ENCODE data around the gene ZCCHC10. TPM values are rescaled to one million over a fixed set of nuclear protein-coding genes. Genes with fewer than 3 reads are reported as not detected.

Gene ZCCHC10
- total RNA-seq, 4 donors from 2014 or later = 7.0 to 29.7 (median 13.3) TPM

- H3K27ac ChIP-seq = peak overlapping the region in 1 of 4 donors; percentile 19
- no peak for TF ChIP-seq POLR2A (IDR thresholded peaks at IDR 0.05)
- TF ChIP-seq, protein P1, sequence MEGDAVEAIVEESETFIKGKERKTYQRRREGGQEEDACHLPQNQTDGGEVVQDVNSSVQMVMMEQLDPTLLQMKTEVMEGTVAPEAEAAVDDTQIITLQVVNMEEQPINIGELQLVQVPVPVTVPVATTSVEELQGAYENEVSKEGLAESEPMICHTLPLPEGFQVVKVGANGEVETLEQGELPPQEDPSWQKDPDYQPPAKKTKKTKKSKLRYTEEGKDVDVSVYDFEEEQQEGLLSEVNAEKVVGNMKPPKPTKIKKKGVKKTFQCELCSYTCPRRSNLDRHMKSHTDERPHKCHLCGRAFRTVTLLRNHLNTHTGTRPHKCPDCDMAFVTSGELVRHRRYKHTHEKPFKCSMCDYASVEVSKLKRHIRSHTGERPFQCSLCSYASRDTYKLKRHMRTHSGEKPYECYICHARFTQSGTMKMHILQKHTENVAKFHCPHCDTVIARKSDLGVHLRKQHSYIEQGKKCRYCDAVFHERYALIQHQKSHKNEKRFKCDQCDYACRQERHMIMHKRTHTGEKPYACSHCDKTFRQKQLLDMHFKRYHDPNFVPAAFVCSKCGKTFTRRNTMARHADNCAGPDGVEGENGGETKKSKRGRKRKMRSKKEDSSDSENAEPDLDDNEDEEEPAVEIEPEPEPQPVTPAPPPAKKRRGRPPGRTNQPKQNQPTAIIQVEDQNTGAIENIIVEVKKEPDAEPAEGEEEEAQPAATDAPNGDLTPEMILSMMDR (IDR thresholded peaks at IDR 0.05) = no peak
- WGBS, 2 donors = 69 to 76% methylated on average over 6 of the region's 6 CpGs
- H3K4me3 ChIP-seq = no peak overlapping the region
- intact Hi-C loops (cut with DNase I) = no loop called here
- peaks cover 0 to 43% (median 5%) of the 10 kb centered on the region in 3 donors for H3K36me3 ChIP-seq
- no peaks in the 10 kb centered on the region for H3K27me3 ChIP-seq
- H3K9me3 ChIP-seq = no peaks in the 10 kb centered on the region
- DNase-seq = no peak
- H3K4me1 ChIP-seq = peaks cover 11 to 64% (median 13%) of the 10 kb centered on the region in 3 donors
Measured at GRCh38 chr5:132953710-132954109, 72.6 kb downstream of the ZCCHC10 start.

- Histone ChIP-seq H3K36me3 (peaks cover 0 to 43% (median 5%) of the 10 kb centered on the region in 3 donors), H3K4me1 (peaks cover 11 to 66% (median 13%) of the 10 kb centered on the region in 3 donors), H3K27ac (no peak overlapping the region), H3K4me3 (no peak overlapping the region), H3K27me3 (no peaks in the 10 kb centered on the region), H3K9me3 (no peaks in the 10 kb centered on the region)
- intact Hi-C loops (cut with DNase I) = no loop called here
- WGBS, 2 donors = 94 to 97% methylated on average over 2 of the region's 2 CpGs
- no peak for DNase-seq
- TF ChIP-seq, protein P1 (IDR thresholded peaks at IDR 0.05) = no peak
- no peak for TF ChIP-seq POLR2A (IDR thresholded peaks at IDR 0.05)
Measured at GRCh38 chr5:132952829-132953228, 73.5 kb downstream of the ZCCHC10 start.

DNA sequence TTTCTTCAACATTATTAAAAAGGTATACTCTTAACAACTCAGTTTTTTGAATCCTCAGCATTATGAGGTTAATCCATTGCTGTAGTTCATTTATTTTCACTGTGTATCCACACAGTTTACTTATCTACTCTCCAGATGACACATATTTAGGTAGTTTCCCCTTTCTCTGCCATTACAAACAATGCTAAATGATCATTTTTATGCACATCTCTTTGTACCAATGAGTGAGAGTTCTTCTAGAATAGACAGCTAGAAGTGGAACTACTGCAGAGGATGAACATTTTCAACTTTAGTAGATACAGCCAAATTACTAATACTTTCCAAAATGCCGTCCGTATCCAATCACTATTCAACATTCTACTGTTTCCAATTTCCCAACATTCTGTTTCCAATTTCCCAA, 74.5 kb downstream of the ZCCHC10 start:
- H3K36me3 ChIP-seq = peaks cover 0 to 43% (median 5%) of the 10 kb centered on the region in 3 donors
- H3K27ac ChIP-seq = no peak overlapping the region
- WGBS, 2 donors = 94 to 95% methylated on average over 2 of the region's 2 CpGs
- TF ChIP-seq, protein P1 (IDR thresholded peaks at IDR 0.05) = no peak
- TF ChIP-seq POLR2A (IDR thresholded peaks at IDR 0.05) = no peak
- H3K9me3 ChIP-seq = no peaks in the 10 kb centered on the region
- intact Hi-C loops (cut with DNase I) = no loop called here
- peaks cover 11 to 64% (median 13%) of the 10 kb centered on the region in 3 donors for H3K4me1 ChIP-seq
- no peak overlapping the region for H3K4me3 ChIP-seq
- H3K27me3 ChIP-seq = no peaks in the 10 kb centered on the region
- no peak for DNase-seq

- no peaks in the 10 kb centered on the region for H3K9me3 ChIP-seq
- no peak overlapping the region for H3K4me3 ChIP-seq
- no peak for DNase-seq
- H3K27me3 ChIP-seq = no peaks in the 10 kb centered on the region
- H3K36me3 ChIP-seq = peaks cover 0 to 39% (median 0%) of the 10 kb centered on the region in 3 donors
- 60% methylated on average over 1 of the region's 2 CpGs; no CpG with 5 or more reads in 1 of the 2 donors for WGBS, 2 donors
- TF ChIP-seq, protein P1 (IDR thresholded peaks at IDR 0.05) = no peak
- TF ChIP-seq POLR2A (IDR thresholded peaks at IDR 0.05) = no peak
- no peak overlapping the region for H3K27ac ChIP-seq
- intact Hi-C loops (cut with DNase I) = no loop called here
- H3K4me1 ChIP-seq = peaks cover 11 to 50% (median 18%) of the 10 kb centered on the region in 3 donors
Measured at GRCh38 chr5:132949136-132949535, 77.2 kb downstream of the ZCCHC10 start.

DNA sequence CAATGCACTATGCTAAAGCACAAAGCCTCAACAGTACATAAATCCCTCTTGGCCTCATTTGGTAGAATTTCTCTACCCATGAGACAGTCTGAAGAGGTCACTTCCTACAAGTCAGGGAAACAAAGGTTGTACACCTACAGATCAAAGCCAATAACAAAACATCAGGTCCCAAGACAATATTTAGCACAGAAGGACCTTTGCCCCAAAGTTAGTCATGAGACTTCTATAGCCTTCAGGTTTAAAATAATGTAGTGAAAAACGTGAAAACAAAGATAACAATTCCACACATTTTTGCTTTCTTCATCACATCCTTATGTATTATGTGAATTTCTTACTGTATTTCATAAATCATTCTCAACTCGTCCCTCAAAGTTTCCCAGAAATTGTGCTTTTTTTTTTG, 78.7 kb downstream of the ZCCHC10 start:
- intact Hi-C loops (cut with DNase I) = no loop called here
- H3K27ac ChIP-seq = no peak overlapping the region
- H3K4me1 ChIP-seq = peaks cover 14 to 50% (median 17%) of the 10 kb centered on the region in 3 donors
- no peaks in the 10 kb centered on the region for H3K9me3 ChIP-seq
- no peak for DNase-seq
- 23 to 25% methylated on average over 2 of the region's 2 CpGs for WGBS, 2 donors
- TF ChIP-seq, protein P1 (IDR thresholded peaks at IDR 0.05) = no peak
- TF ChIP-seq POLR2A (IDR thresholded peaks at IDR 0.05) = no peak
- H3K4me3 ChIP-seq = no peak overlapping the region
- H3K36me3 ChIP-seq = peaks cover 0 to 34% (median 0%) of the 10 kb centered on the region in 3 donors
- no peaks in the 10 kb centered on the region for H3K27me3 ChIP-seq

Small RNAs within 50 kb of the gene (small RNA-seq; reads per million reads assigned to genes)
- gene AC113410.1 = 0 to 0.30 (median 0) reads per million in 4 donors
- 0 reads per million in 4 donors for gene AC113410.3
- 0 reads per million in 4 donors for gene ATP6V0E1P1
- 0 reads per million in 4 donors for gene RF00019

Other genes starting within 250 kb of the ZCCHC10 start
- 10 to 100 TPM; 31.9 to 44.9 (median 38.3) TPM for gene SEPTIN8, start 249.3 kb downstream of the ZCCHC10 start, total RNA-seq
- gene SOWAHA, start 213.2 kb downstream of the ZCCHC10 start, total RNA-seq = under 1 TPM in 2 of 4 donors, not detected in 2; 0.13 to 0.45 TPM
- 10 to 100 TPM in 1 of 4 donors, 1 to 10 TPM in 3; 2.7 to 10.7 (median 3.7) TPM for gene SHROOM1, start 195.9 kb downstream of the ZCCHC10 start, total RNA-seq
- under 1 TPM in 2 of 4 donors, not detected in 2; 0.26 to 0.40 TPM for gene GDF9, start 160.1 kb downstream of the ZCCHC10 start, total RNA-seq
- 100 to 1,000 TPM; 160 to 232 (median 193) TPM for gene UQCRQ, start 159.9 kb downstream of the ZCCHC10 start, total RNA-seq
- 1 to 10 TPM in 2 of 4 donors, under 1 TPM in 2; 0.29 to 2.3 (median 0.92) TPM for gene LEAP2, start 152.9 kb downstream of the ZCCHC10 start, total RNA-seq
- gene AFF4, start 62.9 kb downstream of the ZCCHC10 start, total RNA-seq = 10 to 100 TPM; 35.1 to 69.2 (median 64.0) TPM
- gene HSPA4, start 25.5 kb upstream of the ZCCHC10 start, total RNA-seq = 10 to 100 TPM; 47.7 to 82.4 (median 67.3) TPM